ENCODE results near the gene GPANK1. TPM values are rescaled to one million over a fixed set of nuclear protein-coding genes. Genes with fewer than 3 reads are reported as not detected.

Gene GPANK1
- total RNA-seq, 1 donor from 2014 or later, result 13.0 TPM

DNA sequence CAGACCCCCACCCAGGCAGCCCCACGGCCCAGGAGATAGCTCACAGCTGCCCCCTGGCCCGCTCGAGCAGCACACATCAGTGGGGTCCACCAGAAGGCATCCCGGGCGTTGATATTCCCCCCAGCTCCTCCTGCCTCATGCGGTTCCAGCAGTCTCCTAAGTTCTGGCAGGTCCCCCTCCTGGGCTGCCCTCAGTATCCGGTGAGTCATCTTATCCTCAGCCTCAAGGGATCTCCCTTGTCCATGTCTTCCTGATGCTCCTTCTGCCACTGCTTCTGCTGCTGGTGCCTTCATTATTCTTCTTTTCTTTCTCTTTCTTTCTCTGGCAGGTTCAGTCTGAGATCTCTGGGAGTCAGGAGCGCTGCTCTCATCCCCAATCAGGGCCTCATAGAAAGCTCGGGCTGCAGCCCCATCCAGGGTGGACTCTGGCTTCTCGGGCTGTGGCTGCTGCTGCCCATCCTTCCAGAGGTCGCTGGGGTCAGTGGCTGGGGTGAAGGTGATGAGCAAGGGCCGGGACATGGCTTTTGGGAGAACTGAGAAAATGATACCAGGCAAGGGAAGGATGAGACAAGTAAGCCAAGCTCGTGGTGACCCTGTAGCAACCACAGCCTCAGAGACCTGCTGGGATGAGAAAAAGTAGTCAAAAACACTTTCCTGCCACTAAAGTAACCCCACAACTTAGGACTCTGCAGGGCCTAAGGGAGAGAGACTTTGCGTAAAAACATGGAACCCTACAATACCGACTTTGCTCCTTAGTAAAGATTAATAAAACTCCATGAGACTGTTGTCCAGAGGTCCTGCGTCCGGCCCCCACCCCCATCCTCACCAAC, 622 bp downstream of the GPANK1 start:
- DNase-seq (ENCODE audit: extremely low read depth, low read depth, low spot score), result no peak

DNA sequence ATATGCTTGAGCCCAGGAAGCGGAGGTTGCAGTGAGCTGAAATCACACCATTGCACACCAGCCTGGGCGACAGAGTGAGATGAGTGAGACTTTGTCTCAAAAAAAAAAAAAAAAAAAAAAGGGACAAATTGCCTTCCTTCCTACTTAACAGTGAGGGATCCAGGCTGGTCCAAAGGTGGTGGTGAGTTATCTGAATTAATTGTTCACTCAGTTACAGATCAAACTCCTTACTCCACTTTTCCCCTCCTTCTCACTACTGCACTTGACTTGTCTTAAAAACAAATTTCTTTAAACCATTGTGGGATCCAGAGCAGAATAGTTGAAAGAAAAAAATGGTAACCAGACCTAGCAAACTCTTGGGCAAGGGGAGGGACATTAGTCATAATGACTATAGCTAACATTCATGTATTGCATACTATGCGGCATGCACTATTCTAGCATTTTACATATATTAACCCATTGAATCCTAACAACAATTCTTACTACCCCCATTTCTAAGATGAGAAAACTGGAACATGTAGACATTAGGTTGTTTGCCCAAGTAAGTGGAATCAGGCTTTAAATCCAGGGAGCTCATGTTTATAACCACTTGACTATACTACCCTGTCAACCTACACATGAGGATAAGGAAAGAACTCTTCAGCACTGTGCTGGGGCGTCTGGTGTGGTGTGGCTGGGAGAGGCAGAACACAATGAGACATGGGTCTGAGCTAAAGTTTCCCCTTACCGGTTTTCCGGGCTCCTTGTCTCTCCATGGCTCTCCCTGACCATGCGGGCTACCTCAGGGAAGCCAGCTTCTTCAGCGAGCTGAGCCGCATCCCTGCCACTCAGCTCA, 1.5 kb downstream of the GPANK1 start:
- no peak for DNase-seq (ENCODE audit: extremely low read depth, low read depth, low spot score)

DNA sequence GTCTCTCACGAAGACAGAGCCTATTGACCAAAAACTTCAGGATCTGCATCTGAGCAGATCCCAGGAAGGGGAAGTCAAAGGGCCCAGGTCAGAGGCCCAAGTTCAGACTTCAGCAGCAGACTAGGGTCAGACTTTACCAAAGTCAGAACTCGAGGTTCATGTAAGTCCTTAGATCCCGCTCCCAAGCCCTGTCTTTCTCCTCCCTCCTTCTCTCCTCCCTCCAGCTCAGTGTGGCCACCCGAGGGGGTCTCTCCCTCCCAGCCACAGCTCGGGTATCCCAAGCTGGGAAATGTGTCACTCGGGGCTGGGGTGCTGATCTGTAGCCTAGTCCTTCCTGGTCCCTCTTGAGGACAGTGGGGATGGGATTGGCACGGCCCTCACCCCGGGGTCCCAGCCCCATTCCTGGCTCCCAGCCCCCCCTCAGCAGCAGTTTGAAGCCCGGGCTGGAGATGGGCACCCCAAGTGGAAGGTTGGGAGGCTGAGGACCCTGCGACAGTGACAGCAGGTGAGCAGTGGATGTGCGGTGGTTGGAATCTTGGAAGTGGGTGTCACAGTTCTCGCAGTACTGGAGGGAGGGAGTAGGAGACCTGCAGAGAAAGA, 2.6 kb downstream of the GPANK1 start:
- no peak for DNase-seq (ENCODE audit: extremely low read depth, low read depth, low spot score)

GRCh38 chr6:31661262-31662123, 3.3 kb downstream of the GPANK1 start:
- DNase-seq (ENCODE audit: extremely low read depth, low read depth, low spot score), result no peak

DNA sequence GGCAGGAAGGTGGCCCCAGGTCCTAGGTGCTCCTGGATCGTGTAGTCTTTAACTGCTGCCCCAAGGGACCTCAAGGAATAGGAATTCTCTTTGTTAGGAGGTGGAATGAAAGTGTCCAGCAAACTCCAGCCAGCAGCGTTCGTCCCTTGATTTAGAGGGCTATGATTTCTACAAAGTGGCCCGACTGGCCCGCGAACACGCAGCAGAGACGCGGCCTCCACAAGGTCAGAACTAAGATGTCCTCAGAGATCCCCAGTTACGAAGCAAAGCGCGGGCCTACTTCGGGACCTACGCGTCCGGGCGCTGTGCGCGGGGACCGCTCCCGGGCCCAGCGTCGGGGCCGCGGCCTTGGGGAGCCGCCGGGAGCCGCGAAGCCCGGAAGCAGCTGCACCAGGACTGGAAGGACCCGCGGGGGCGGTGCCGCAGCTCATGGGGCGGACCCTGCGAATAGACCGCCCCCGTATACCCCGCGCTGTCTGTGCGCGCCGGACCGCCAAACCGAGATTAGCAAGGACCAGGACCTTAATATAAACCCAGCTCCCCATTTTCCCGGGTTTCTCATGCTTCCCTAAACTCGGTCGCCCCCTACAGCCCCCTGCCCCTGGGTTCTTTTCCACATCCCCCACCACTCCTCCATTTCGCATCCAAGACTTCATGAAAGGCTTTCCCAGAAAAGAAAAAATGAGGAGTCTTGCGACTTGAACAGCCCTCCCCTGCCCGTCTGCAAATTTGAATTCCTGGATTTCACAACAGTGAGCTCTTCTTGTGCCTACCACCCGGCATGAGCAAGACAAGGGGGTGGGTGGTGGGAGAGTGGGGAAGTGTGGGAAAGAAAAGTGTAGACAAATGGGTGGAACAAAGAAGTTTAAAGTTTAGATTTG, 4.2 kb downstream of the GPANK1 start, which contains the start of gene C6orf47:
Gene C6orf47 (minus strand): TSS at position 398 of the 881 bp plus-strand sequence. CDS start 831 bp downstream, outside the sequence.
- DNase-seq (ENCODE audit: extremely low read depth, low read depth, low spot score), result no peak

DNA sequence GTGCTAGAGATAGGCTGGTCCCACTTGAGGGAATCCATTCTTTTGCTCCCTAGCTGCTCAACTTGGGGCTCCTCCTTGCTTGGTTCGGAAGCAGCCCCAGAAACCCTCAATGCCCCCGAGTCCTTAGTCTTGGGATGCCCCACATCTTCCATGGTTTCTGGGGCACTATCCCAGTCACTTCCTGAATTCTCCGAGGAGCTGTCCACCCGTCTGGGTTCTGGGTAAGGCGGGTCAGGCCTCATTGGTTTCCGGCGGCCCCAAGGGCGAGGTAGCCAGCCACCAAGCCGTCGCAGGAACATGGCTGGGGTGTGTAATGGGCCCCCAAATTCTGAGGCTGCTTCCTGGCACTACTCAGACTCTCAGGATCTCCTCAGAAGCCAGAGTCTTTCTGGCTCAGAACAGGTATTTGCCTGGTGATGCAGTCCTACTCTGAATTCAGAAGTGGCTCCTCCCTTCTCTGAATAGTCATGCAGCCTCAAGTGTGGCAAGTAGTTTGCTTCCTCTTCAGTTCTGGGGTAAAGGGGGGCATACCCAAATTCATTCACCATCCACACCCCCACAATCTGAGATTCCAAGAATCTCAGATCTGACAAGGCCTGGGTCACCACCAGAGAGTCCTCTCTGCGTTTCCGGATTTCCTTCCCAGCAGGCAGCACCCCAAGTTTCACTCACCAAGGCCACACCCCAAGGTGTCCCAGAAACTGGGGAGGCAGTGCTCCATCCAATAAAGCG, 5.0 kb downstream of the GPANK1 start:
- no peak for DNase-seq (ENCODE audit: extremely low read depth, low read depth, low spot score)

DNA sequence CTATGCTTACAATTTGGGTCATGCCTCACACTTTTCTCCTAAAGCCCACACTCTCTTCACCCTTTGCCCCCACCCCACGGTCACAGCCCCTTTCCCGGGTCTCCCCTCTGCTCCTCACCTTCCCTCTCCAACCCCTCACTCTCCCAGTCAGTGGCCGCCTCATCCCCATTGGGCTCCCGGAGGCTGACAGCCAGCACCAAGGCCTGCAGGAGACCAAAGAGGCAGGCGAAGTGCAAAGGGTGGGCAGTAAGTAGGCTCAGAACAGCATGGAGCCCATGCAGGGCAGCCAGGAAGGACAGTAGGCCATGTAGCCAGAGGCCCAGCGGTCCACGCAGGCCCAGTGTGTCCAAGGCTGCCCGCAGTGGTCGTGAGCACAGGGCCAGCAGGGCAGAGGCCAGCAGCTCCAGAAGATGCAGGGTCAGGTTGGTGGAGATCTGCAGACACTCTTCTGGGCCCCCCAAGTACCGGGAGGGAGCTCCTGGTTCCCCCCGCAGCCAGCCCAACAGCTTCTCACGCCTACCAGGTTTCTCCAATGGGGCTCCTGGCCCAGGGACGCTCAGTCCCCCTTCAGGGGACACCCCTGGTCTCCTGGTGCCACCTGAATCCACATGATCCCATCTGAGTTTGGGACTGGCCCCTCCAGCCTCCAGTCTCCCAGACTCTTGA, 5.7 kb downstream of the GPANK1 start:
- no peak for DNase-seq (ENCODE audit: extremely low read depth, low read depth, low spot score)

DNA sequence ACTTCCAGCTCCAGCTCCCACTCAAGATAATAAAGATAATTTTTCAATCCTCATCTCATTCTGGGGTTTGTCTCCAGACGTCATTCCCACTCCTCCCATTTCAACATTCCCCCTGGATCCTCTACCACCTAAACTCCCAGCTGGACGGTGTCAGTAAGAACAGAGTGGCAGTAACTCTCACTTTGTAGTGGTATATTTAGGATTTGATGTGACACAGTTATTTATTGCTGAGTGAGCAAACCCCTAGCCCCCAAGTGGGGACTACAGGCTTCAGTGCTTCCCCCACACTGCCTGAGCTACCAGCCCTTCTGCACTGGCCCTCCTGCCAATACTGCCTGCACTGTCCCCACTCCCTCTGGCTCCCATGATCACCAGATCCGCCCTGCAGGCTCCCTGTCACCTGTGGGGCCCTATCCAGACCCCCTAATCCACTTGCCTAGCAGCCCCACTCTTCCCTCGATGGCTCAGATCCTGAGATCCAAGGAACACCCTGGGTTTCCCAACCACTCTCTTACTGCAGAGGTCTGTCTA, 6.6 kb downstream of the GPANK1 start:
- DNase-seq (ENCODE audit: extremely low read depth, low read depth, low spot score), result no peak

DNA sequence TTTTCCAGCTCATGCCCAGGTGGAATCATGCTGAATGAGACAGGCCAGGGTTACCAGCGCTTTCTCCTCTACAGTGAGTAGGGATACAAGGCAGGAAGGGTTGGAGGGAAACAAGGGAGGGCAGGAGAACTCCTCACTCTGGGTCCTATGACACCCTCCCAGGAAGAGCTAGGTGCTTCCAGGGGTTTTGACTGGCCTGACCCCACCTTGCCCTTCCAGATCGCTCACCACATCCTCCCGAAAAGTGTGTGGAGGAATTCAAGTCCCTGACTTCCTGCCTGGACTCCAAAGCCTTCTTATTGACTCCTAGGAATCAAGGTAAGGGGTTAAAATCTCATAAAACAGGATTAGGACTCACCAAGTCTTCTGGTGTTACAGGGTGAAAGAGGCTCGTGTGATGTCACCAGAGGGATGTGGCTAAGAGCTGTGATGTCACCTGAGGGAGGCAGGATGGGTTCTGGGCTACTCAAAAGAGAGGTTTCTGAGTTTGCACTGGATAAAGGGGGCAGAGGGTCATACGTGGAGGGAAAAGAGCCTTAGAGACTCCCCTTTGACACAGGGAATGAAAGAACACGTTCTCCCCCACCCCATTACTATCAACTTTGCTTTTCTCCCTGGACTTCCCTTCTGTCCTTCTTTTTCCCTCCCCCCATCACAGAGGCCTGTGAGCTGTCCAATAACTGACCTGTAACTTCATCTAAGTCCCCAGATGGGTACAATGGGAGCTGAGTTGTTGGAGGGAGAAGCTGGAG, 7.2 kb downstream of the GPANK1 start:
- DNase-seq (ENCODE audit: extremely low read depth, low read depth, low spot score), result no peak

- no peak for DNase-seq (ENCODE audit: extremely low read depth, low read depth, low spot score)
Observed at GRCh38 chr6:31655349-31656237, 9.2 kb downstream of the GPANK1 start, which contains the start of gene APOM. APOM (plus strand) TSS chr6:31655894; CDS start chr6:31655967, 73 bp downstream.

- DNase-seq (ENCODE audit: extremely low read depth, low read depth, low spot score), result no peak
Observed at GRCh38 chr6:31654574-31655348, 10.0 kb downstream of the GPANK1 start.

DNA sequence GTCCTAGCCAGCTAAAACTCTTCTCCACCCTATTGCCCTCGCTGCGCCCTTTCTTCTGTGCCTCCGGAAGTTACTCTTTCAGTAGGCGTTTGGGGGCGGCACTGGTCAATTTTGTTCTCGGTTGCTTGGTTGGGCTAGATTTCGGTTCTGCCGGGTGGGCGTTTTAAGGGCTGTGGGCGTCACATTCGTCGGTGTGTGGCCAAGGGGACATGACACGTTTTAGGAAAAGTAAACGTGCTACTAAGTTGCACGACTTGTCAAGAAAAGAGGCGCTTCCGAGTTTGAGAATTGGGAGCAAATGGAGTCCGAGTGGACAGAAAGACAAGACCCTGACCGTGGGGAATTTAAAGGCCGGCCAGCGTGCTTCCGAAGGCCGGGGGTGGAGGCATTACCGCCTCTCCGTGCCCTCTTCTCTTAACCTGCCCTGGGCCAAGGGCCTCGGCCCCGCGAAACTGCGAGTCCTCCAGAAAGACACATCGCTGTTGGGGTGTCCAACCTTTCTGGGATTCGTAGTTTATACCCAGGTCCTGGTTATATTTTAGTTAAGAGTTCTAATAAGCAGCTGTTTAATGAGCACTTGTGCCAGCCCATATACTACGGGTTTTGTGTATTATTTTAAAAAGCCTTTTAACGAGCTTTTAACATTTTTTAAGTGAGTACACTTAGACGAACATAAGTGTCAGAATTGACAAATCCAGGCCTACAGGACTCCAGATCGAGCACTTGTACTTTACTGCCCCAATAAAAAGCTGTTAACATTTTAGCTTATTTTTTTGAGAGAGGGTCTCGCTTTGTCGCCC, 11.7 kb downstream of the GPANK1 start:
- DNase-seq (ENCODE audit: extremely low read depth, low read depth, low spot score), result no peak

DNA sequence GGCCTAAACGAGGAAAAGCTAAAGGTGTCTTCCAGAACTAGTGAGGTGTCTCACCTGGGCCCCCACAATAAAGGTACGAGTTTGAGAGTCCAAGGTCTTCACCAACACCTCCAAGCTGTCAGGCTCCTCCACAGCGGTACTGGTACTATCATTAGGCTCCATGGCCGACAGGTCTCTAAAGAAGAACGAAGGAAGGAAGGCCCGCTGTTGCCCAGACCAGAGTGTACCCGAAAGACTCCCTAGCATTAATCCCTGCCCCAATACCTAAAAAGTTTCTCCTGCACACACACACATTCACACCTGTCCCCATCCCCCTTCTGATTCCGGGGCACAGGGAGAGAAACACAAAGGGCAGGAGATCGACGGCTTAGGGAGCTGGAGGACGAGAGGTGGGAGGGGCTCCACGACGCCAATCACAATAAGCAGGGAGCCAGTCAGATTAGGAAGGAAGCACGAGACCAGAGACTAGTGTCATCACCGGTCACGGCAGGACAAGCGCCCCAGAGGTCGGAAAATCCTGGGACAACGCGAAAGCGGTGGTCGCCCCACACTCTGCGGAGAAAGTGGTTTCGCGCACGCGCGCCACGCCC, 13.1 kb downstream of the GPANK1 start:
- peak; percentile 55 for DNase-seq (ENCODE audit: extremely low read depth, low read depth, low spot score)

GRCh38 chr6:31645325-31645724, 19.5 kb downstream of the GPANK1 start:
- DNase-seq (ENCODE audit: extremely low read depth, low read depth, low spot score), result no peak

All from glomerular endothelial cell (primary cell).